Measurements from ENCODE around the gene CT47A7. TPM values are rescaled to one million over a fixed set of nuclear protein-coding genes. Genes with fewer than 3 reads are reported as not detected.
"Not testable (repeated sequence)": the region's sequence is repeated elsewhere in the genome, so short reads cannot be mapped to it uniquely, and the experiment has no call there.

The CT47A7 gene
- total RNA-seq (not detected), polyA plus RNA-seq (ENCODE audit: insufficient read length in 2 of 2) (not detected)
- long read RNA-seq, donor 1, result 0 reads
- long read RNA-seq, donor 2, result 0 reads
- long read RNA-seq, donor 3, result 0 reads
- long read RNA-seq, donor 4, result 0 reads

GRCh38 chrX:120956500-120956899, at the start of gene CT47A7:
CT47A7 (minus strand) TSS chrX:120956600; CDS start chrX:120956345, 255 bp downstream.
- no CpG with 5 or more reads among the region's 7 CpGs for WGBS (ENCODE audit: insufficient coverage)
- not testable (repeated sequence) for H3K27me3 ChIP-seq (ENCODE audit: control insufficient read depth, insufficient read depth, low read length)

GRCh38 chrX:121000589-121000988, 44.2 kb upstream of the CT47A7 start:
- no peaks in the 10 kb centered on the region for H3K9me3 ChIP-seq (ENCODE audit: control insufficient read depth, insufficient read depth, low read length)
- no peak overlapping the region for H3K4me3 ChIP-seq (ENCODE audit: low read depth, low read length)
- H3K36me3 ChIP-seq (ENCODE audit: control insufficient read depth, insufficient read depth, low read length), result no peaks in the 10 kb centered on the region
- no peaks in the 10 kb centered on the region for H3K4me1 ChIP-seq (ENCODE audit: control insufficient read depth, insufficient read depth, low read length)
- H3K27me3 ChIP-seq (ENCODE audit: control insufficient read depth, insufficient read depth, low read length), result no peaks in the 10 kb centered on the region
- WGBS (ENCODE audit: insufficient coverage), result no CpG with 5 or more reads among the region's 4 CpGs
- DNase-seq (ENCODE audit: low read depth in 4 of 6, low spot score in 6 of 6), result peak in 2 of 6 donors; percentile 11 to 54
- no peak overlapping the region for H3K27ac ChIP-seq (ENCODE audit: low read depth, low read length)

More at GRCh38 chrX:120956500-120956899, at the start of gene CT47A7:
- not testable (repeated sequence) for DNase-seq (ENCODE audit: low read depth in 4 of 6, low spot score in 6 of 6); H3K36me3 ChIP-seq (ENCODE audit: control insufficient read depth, insufficient read depth, low read length); H3K4me1 ChIP-seq (ENCODE audit: control insufficient read depth, insufficient read depth, low read length); H3K9me3 ChIP-seq (ENCODE audit: control insufficient read depth, insufficient read depth, low read length); H3K4me3 ChIP-seq (ENCODE audit: low read depth, low read length); H3K27ac ChIP-seq (ENCODE audit: low read depth, low read length)

- H3K27me3 ChIP-seq (ENCODE audit: control insufficient read depth, insufficient read depth, low read length), result no peaks in the 10 kb centered on the region
- DNase-seq (ENCODE audit: low read depth in 4 of 6, low spot score in 6 of 6), result no peak
- no peaks in the 10 kb centered on the region for H3K4me1 ChIP-seq (ENCODE audit: control insufficient read depth, insufficient read depth, low read length)
- WGBS (ENCODE audit: insufficient coverage), result 100% methylated on average over 1 of the region's 3 CpGs
- H3K27ac ChIP-seq (ENCODE audit: low read depth, low read length), result no peak overlapping the region
- H3K9me3 ChIP-seq (ENCODE audit: control insufficient read depth, insufficient read depth, low read length), result no peaks in the 10 kb centered on the region
- H3K4me3 ChIP-seq (ENCODE audit: low read depth, low read length), result no peak overlapping the region
- no peaks in the 10 kb centered on the region for H3K36me3 ChIP-seq (ENCODE audit: control insufficient read depth, insufficient read depth, low read length)
These were observed 43.0 kb upstream of the CT47A7 start for GRCh38 chrX:120999413-120999812.

GRCh38 chrX:120985660-120986059, 29.3 kb upstream of the CT47A7 start, which contains the start of gene CT47A1:
CT47A1 (minus strand) TSS chrX:120985760; CDS start chrX:120985529, 231 bp downstream.
- not testable (repeated sequence) for H3K27ac ChIP-seq (ENCODE audit: low read depth, low read length); H3K4me1 ChIP-seq (ENCODE audit: control insufficient read depth, insufficient read depth, low read length); H3K36me3 ChIP-seq (ENCODE audit: control insufficient read depth, insufficient read depth, low read length); H3K4me3 ChIP-seq (ENCODE audit: low read depth, low read length); H3K9me3 ChIP-seq (ENCODE audit: control insufficient read depth, insufficient read depth, low read length); DNase-seq (ENCODE audit: low read depth in 4 of 6, low spot score in 6 of 6); H3K27me3 ChIP-seq (ENCODE audit: control insufficient read depth, insufficient read depth, low read length)
- WGBS (ENCODE audit: insufficient coverage), result no CpG with 5 or more reads among the region's 8 CpGs

Small RNAs within 50 kb of the gene (small RNA-seq; reads per million reads assigned to genes)
- not detected for gene AL670379.1 (ENCODE audit: low replicate concordance)
- not detected for gene AL670379.10 (ENCODE audit: low replicate concordance)
- not detected for gene AL670379.11 (ENCODE audit: low replicate concordance)
- gene AL670379.12 (ENCODE audit: low replicate concordance), result not detected
- gene AL670379.2 (ENCODE audit: low replicate concordance), result not detected
- gene AL670379.3 (ENCODE audit: low replicate concordance), result not detected
- not detected for gene AL670379.4 (ENCODE audit: low replicate concordance)
- gene AL670379.5 (ENCODE audit: low replicate concordance), result not detected
- gene AL670379.6 (ENCODE audit: low replicate concordance), result not detected
- gene AL670379.7 (ENCODE audit: low replicate concordance), result not detected
- not detected for gene AL670379.8 (ENCODE audit: low replicate concordance)
- not detected for gene AL670379.9 (ENCODE audit: low replicate concordance)

Other genes with a start within 250 kb of the CT47A7 start
- not detected for gene CT47B1, start 80.7 kb downstream of the CT47A7 start, total RNA-seq
- gene CT47B1, start 80.7 kb downstream of the CT47A7 start, polyA plus RNA-seq (ENCODE audit: insufficient read length in 2 of 2), result not detected
- gene CT47A11, start 19.4 kb downstream of the CT47A7 start, total RNA-seq, result not detected
- not detected for gene CT47A11, start 19.4 kb downstream of the CT47A7 start, polyA plus RNA-seq (ENCODE audit: insufficient read length in 2 of 2)
- not detected for gene CT47A10, start 14.6 kb downstream of the CT47A7 start, total RNA-seq
- gene CT47A10, start 14.6 kb downstream of the CT47A7 start, polyA plus RNA-seq (ENCODE audit: insufficient read length in 2 of 2), result not detected
- not detected for gene CT47A9, start 9.7 kb downstream of the CT47A7 start, total RNA-seq
- gene CT47A9, start 9.7 kb downstream of the CT47A7 start, polyA plus RNA-seq (ENCODE audit: insufficient read length in 2 of 2), result not detected
- not detected for gene CT47A8, start 4.9 kb downstream of the CT47A7 start, total RNA-seq
- gene CT47A8, start 4.9 kb downstream of the CT47A7 start, polyA plus RNA-seq (ENCODE audit: insufficient read length in 2 of 2), result not detected
- gene CT47A6, start 4.9 kb upstream of the CT47A7 start, total RNA-seq, result not detected
- gene CT47A6, start 4.9 kb upstream of the CT47A7 start, polyA plus RNA-seq (ENCODE audit: insufficient read length in 2 of 2), result not detected
- gene CT47A5, start 9.7 kb upstream of the CT47A7 start, total RNA-seq, result not detected
- gene CT47A5, start 9.7 kb upstream of the CT47A7 start, polyA plus RNA-seq (ENCODE audit: insufficient read length in 2 of 2), result not detected
- gene CT47A4, start 14.6 kb upstream of the CT47A7 start, total RNA-seq, result not detected
- not detected for gene CT47A4, start 14.6 kb upstream of the CT47A7 start, polyA plus RNA-seq (ENCODE audit: insufficient read length in 2 of 2)
- not detected for gene CT47A3, start 19.5 kb upstream of the CT47A7 start, total RNA-seq
- gene CT47A3, start 19.5 kb upstream of the CT47A7 start, polyA plus RNA-seq (ENCODE audit: insufficient read length in 2 of 2), result not detected
- gene CT47A2, start 24.3 kb upstream of the CT47A7 start, total RNA-seq, result not detected
- gene CT47A2, start 24.3 kb upstream of the CT47A7 start, polyA plus RNA-seq (ENCODE audit: insufficient read length in 2 of 2), result not detected
- not detected for gene CT47A1, start 29.2 kb upstream of the CT47A7 start, total RNA-seq
- gene CT47A1, start 29.2 kb upstream of the CT47A7 start, polyA plus RNA-seq (ENCODE audit: insufficient read length in 2 of 2), result not detected
- gene GLUD2, start 91.0 kb upstream of the CT47A7 start, total RNA-seq, result 1 to 10 TPM; 4.7 to 5.6 TPM
- 10 to 100 TPM; 11.4 to 15.7 TPM for gene GLUD2, start 91.0 kb upstream of the CT47A7 start, polyA plus RNA-seq (ENCODE audit: insufficient read length in 2 of 2)

All from spinal cord (tissue), 10 donors.